Transverse colon (tissue), 3 donors: Measurements from ENCODE around the gene TOE1.

Experiments used
- EP300 ChIP-seq: sonication (generic); formaldehyde crosslinking; IDR thresholded peaks from one replicate; pipeline ENCODE4 v1.6.1; 2017; ENCODE audit warnings: antibody characterized with exemption, low read depth
- POLR2A ChIP-seq: fragments of 450-650 bp; IDR thresholded peaks from one replicate; pipeline ENCODE4 v1.6.1; 2016; ENCODE audit warnings: antibody characterized with exemption, mild to moderate bottlenecking, moderate library complexity
- TF ChIP-seq, protein P1 (sequence below), 5 experiments: fragments of 200-600 bp in 3 of 5; fragments of 450-650 bp in 2 of 5; sonication (generic) in 3 of 5; IDR thresholded peaks; 1 replicate in 2 of 5; 2 replicates in 3 of 5; pipeline ENCODE4 v1.5.1; 2016 to 2017; ENCODE audit warnings: antibody characterized with exemption in 5 of 5, inconsistent platforms in 3 of 5, mild to moderate bottlenecking in 2 of 5, moderate library complexity in 1 of 5

DNA sequence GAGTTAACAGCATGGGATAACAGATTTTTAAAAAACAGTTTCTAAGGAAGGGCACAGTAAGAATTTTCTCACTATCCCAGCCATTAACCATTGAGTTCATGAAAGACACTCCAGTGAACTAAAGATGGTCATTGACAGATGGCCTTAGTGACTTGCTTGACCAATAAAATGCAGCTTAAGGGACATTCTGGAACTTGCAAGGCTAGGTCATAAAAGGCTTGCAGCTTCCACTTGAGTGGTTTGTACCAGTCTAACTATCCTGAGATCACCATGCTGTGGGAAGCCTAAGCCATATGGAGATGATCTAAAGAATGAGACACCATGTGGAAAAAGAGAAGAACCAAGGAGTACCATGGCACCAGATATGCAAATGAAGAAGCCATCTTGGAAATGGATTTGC is 38.2 kb downstream of the TOE1 start:
- TF ChIP-seq, protein P1, sequence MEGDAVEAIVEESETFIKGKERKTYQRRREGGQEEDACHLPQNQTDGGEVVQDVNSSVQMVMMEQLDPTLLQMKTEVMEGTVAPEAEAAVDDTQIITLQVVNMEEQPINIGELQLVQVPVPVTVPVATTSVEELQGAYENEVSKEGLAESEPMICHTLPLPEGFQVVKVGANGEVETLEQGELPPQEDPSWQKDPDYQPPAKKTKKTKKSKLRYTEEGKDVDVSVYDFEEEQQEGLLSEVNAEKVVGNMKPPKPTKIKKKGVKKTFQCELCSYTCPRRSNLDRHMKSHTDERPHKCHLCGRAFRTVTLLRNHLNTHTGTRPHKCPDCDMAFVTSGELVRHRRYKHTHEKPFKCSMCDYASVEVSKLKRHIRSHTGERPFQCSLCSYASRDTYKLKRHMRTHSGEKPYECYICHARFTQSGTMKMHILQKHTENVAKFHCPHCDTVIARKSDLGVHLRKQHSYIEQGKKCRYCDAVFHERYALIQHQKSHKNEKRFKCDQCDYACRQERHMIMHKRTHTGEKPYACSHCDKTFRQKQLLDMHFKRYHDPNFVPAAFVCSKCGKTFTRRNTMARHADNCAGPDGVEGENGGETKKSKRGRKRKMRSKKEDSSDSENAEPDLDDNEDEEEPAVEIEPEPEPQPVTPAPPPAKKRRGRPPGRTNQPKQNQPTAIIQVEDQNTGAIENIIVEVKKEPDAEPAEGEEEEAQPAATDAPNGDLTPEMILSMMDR (IDR thresholded peaks at IDR 0.05), result no peak
- TF ChIP-seq POLR2A (no peak), EP300 (no peak)
